GM12872 (cell line): ENCODE results near the gene SLC35B1.

Source experiments
- TF ChIP-seq, protein P1 (sequence below): IDR thresholded peaks from 3 replicates; pipeline ENCODE4 v1.5.1; 2011; ENCODE audit warnings: low read depth, mild to moderate bottlenecking, low read length, moderate library complexity; ENCODE audit not compliant: insufficient read depth

The SLC35B1 gene

DNA sequence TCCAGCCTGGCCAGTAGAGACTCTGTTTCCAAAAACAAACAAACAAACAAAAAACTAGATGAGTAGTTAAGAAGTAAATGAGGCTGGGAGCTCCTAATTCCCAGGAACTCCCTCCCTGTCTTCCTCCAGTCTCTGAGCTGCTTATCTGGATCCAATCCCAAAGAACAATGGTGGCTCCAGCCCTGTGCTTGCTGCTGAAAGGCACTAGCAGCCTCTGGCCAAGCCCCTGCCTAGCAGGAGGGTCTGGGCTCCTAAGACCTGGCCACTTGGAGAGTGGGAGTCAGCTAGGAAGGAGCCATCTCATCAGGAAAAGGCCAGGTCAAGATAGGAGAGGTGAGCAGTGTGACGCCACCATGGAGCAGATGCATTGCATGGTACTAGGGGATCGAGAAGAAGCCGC is 14.3 kb upstream of the SLC35B1 start:
- TF ChIP-seq, protein P1, sequence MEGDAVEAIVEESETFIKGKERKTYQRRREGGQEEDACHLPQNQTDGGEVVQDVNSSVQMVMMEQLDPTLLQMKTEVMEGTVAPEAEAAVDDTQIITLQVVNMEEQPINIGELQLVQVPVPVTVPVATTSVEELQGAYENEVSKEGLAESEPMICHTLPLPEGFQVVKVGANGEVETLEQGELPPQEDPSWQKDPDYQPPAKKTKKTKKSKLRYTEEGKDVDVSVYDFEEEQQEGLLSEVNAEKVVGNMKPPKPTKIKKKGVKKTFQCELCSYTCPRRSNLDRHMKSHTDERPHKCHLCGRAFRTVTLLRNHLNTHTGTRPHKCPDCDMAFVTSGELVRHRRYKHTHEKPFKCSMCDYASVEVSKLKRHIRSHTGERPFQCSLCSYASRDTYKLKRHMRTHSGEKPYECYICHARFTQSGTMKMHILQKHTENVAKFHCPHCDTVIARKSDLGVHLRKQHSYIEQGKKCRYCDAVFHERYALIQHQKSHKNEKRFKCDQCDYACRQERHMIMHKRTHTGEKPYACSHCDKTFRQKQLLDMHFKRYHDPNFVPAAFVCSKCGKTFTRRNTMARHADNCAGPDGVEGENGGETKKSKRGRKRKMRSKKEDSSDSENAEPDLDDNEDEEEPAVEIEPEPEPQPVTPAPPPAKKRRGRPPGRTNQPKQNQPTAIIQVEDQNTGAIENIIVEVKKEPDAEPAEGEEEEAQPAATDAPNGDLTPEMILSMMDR = no peak

DNA sequence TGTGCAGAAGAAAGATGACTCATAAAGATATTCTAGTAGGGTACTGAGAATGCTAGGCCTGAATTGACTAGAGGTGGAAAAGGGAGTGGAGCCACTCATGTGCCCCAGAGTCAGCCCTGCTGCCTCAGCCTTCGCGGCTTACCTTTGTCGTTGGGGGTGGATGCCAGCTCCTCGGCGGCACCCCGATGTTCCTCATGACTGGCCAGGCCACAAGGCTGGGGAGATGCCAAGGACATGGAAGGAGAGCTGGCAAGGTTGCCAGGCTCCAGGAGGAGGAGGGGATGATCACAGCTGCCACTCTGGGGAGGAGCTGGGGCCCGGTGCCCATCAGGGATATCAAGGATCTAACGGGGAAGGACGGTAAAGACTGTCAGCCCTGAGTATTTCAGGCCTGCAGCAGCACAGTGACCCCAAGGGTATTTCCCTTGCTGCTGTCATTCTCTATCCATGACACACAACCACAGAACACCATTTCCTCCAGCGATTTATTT is 9.7 kb upstream of the SLC35B1 start:
- TF ChIP-seq, protein P1 = no peak

DNA sequence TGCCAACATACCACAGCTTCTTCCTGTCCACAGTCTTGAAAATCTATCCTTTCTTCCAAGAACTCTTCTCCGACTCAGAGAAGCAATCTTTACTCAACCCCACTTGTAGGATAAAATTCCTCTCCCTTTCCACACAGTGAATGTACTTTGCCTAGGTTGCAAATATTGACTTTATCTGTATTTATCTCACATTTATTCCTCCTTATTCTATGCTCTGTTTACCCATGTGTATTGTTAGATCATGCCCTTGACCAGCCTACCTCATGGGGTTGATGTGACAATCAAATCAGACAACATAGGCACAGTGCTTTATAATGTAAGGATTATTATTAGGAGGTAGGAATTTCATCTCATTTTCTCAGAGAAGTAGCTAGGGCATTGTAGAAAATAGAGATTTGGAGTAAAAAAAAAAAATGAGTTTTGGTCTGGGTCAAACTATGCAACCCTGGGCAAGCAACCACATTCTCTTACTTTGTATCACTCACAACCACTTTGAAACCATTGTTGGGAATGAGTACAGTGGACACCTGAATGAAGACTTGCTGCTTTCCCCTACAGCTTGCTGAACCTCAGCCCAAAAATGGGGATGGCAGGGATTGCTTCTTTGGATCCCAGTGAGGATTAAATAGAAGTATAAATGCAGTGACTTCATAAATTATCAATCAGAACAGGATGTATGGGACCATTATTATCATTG is 9.1 kb upstream of the SLC35B1 start:
- TF ChIP-seq, protein P1 = no peak

DNA sequence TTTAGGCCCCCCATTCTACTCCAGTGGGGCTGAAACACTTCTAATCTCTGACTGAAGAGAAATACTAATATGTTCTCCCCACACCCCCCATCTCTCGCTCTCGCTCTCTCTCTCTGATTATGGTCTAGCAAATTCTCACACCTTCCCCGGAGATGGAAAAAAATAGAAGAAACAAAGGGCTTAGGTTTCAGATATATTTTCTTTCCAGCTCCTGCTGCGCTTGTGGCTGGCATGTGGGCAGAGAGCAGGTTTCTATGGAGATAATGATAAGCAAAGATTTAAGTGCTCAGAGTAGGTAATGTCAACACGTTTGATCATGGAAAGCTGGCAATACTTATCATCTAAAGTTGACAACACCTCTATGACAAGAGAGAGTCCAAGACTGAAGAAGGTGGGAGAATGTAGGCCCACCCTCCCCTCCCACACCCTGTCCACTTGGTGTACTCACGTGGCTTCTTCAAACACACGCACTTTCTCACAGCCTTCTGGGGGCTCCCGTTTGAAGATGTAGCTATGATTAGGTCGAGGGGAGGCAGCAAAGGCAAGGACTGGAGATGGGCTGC is 8.0 kb upstream of the SLC35B1 start:
- TF ChIP-seq, protein P1 = no peak

DNA sequence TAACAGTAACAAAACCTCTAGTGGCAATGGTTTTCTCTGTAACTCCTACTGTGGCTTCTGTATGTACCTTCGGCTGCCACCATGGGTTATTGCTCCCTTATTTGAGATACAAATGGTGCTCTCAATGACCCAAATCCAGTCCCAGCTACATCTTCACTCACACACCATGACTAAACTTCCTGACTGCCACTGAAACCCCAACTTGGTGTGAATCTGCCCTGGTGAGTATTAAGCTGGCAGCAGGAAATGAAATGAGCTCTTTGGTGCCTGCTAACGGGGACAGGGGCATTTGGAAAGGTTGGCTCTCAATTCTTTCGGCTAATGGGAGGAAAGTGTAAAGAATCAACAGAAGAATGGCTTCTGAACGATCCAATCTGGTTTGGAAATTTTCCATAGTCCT is 7.5 kb upstream of the SLC35B1 start:
- TF ChIP-seq, protein P1 = no peak

DNA sequence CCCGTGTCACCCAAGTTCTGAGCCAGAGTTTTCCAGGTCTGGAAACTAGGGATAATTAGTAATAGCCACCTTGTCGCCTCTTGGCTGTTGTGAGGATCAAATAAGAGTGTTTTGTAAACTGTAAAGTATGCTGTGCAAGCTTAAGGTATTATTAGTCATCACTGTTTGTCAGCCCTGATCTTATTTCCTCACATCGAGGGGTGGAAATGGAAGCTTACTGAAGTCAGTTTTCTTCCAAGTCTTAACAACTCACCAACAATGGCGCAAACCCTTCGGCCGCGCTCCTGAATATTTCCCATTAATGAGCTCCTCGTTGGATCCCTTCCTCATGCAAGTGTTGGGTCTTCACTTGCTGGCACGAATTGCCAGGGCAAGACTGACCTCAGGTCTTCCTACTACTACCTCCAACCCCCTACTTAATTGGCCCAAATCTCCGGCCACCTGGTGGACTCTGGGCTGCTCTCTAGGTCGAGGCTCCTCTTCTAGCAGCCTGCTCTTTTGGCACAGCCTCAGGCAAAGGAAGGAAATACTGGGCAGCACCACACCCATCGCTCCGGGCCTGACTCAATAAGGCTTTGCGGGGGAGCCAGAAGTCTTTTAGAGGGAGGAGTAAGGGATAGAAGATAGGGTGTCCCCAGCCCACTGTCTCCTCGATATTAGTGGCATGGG is 885 bp upstream of the SLC35B1 start:
- TF ChIP-seq, protein P1 = no peak

DNA sequence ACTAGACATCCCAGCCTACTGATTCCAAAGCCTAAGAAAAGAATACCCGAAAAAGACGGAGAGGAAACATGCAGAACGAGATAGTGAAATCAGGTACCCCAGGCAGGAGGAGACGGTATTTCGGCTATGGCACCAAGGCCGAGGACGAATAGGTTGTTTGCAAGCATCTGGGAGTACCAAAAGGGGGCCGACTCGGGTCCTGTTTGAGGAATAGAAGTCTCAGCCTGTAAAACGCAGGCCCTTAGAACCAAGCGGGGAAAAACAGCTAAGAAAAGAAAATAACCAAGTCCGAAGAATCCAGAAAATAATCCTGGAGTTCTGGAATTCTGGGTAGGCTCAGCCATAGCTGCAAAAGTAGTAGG is 537 bp downstream of the SLC35B1 start:
- TF ChIP-seq, protein P1 = 0 out of 3 replicates have a peak, but pooled peaks have one; percentile 16
